Hematopoietic multipotent progenitor cell treated with erythropoietin and hydrocortisone succinate and interleukin-3 and kit ligand, for 17 days (in vitro differentiated cells): ENCODE measurements around the gene PARP12.
"Not testable (repeated sequence)": the region's sequence is repeated elsewhere in the genome, so short reads cannot be mapped to it uniquely, and the experiment has no call there.

Experiments used
- DNase-seq: peaks from one replicate; pipeline ENCODE4 v3.0.0-alpha.2; 2015; ENCODE audit warnings: low spot score

The PARP12 gene, protein sequence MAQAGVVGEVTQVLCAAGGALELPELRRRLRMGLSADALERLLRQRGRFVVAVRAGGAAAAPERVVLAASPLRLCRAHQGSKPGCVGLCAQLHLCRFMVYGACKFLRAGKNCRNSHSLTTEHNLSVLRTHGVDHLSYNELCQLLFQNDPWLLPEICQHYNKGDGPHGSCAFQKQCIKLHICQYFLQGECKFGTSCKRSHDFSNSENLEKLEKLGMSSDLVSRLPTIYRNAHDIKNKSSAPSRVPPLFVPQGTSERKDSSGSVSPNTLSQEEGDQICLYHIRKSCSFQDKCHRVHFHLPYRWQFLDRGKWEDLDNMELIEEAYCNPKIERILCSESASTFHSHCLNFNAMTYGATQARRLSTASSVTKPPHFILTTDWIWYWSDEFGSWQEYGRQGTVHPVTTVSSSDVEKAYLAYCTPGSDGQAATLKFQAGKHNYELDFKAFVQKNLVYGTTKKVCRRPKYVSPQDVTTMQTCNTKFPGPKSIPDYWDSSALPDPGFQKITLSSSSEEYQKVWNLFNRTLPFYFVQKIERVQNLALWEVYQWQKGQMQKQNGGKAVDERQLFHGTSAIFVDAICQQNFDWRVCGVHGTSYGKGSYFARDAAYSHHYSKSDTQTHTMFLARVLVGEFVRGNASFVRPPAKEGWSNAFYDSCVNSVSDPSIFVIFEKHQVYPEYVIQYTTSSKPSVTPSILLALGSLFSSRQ

DNA sequence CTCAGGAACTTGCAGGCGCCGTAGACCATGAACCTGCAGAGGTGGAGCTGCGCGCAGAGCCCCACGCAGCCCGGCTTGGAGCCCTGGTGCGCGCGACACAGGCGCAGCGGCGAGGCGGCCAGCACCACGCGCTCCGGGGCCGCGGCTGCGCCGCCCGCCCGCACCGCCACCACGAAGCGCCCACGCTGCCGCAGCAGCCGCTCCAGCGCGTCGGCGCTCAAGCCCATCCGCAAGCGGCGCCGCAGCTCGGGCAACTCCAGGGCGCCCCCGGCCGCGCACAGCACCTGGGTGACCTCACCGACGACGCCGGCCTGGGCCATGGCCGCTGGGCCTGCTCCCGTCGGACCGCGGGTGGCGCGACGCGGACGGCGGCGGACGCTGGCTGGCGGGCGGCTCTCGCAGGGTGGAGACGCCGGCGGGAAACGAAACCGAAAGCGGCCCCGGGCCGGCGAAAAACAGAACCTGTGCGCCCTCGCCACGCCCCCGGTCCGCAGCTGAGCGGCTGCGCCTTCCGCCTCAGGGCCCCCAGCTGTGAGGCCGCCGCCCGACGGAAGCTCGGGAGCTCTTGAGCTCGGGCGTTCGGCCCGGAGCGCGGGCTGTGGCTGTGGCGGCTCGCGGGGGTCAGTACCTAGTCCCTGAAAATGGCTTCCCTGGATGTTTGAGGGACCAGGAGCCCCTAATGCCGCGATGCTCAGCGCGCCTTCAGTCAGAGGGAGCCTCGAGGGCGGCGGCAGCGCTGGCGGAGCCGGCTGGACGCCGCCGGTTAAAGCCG, at the start of gene PARP12:
Gene PARP12 (minus strand): TSS at position 424 of the 772 bp plus-strand sequence. CDS start 104 bp downstream, at position 320.
- peak; percentile 89 for DNase-seq

DNA sequence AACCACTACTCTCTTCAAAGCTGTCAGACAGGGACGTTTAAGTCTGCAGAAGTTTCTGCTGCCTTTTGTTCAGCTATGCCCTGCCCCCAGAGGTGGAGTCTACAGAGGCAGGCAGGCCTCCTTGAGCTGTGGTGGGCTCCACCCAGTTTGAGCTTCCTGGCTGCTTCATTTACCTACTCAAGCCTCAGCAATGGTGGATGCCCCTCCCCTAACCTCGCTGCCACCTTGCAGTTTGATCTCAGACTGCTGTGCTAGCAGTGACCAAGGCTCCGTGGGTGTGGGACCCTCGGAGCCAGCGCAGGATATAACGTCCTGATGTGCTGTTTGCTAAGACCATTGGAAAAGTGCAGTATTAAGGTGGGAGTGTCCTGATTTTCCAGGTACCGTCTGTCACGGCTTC, 46.0 kb upstream of the PARP12 start:
- not testable (repeated sequence) for DNase-seq

DNA sequence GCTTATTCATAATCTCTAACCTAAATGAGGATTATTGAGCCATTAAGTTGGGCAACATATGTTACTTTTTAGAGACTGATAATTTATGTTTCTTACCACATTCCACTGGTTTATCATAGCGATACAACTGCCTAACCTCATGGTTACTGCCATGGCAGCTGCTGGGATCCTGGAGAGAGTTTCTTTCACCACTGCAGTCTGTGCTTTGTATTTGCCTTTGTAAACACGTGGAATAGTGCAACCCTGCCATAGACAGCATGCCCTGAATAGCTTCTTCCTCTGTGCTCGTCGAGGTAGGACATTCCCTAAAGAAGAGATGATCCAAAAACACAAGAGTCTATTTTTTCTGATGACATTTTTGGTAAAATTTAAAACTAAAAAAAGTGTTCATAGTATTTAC, 33.7 kb upstream of the PARP12 start:
- no peak for DNase-seq

DNA sequence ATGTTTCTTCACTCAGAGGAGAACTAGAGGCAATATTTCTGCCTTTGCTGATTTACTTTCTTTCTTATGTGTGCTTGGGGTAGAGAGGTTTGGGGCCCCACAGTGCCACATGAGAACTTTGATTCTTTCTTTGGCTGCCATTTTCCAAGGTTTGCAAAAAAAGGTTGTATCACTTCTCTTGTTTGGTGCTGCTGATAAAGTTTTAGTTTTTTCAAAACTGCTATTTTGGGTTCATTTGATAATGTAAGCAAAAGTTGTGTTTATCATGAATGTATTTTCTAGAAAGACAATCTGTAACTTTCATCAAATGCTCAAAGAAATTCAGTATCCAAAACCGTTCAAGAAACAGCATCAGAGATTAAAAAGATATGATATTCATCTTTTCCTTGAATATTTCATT, 30.6 kb upstream of the PARP12 start:
- no peak for DNase-seq

DNA sequence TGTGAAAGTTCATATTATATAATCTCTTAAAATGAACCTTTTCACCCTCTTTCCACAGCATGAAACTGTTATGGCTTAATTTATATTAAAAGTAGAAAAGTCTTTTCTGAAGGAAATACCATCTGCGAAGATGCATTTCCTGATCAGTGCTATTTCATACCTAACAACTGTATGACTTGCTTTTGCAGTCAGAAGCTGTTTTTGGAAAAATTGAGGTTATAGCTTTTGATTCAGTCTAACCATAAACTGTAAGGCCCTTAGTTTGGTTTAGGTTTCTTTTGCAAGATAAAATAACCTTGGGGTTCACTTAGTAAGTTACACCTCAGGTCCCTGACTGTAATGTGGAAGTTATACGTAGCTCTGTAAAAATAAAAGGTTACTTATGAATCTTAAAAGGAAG, 22.7 kb upstream of the PARP12 start:
- DNase-seq: no peak

DNA sequence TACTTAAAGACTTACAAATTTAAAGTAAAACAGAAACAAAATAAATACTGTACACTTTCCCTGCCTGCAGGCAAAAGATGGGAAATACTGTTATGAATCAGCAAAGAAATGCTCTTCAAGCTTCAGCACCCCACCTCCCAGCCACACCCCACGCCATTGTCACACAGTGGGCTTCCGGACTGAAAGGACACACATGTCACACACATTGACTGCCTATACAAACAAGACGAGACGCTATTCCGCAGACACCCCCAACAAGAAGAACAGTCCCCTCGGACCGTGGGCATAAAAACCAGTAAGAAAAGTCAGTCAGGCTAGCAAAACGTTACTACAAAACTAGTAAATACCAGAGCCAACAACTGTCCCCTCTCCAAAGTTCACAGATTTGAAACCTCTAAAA, 22.2 kb upstream of the PARP12 start:
- no peak for DNase-seq

DNA sequence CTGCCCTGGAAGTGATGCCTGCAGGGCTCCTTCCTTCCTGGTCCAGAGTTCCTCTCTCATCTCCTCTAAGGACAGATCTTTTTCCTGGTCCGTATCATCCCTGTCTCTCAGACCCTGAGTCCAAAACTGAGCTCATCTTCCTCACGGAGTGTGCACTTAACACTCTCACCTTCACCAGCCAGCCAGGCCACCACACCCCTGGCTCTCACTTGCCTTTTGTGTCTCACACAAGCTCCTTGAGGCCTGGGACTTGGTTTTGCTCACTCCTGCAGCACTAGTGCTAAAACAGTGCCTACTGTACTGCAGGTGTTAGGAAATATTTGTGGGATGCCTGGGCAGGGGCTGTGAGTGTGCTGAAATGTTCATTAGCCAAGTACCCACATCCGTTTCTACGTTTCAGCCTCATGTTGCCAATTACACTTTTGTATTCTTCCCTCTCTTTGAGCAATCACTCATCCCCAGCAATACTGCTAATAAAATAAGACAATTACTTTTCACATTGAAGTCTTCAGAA, 21.4 kb upstream of the PARP12 start:
- no peak for DNase-seq

DNA sequence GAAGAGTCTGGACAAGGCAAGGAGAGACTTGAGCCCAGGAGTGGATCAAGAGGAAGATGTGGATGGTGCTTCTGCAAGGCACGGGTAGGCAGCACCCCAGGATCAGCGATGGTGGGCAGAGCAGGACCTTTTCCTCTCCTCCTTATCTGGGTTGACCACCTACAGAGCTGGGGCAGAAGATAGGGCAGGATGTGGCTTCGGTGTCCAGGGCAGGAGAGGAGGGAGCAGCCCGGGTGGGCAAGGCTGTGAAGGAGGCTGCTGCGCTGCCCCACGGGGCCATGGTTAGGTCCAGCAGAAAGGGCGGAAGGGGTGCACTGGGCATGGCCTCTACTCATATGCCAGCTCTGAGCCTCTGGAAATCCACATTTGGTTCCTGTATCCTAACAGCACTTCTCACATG, 20.0 kb upstream of the PARP12 start:
- DNase-seq: no peak

DNA sequence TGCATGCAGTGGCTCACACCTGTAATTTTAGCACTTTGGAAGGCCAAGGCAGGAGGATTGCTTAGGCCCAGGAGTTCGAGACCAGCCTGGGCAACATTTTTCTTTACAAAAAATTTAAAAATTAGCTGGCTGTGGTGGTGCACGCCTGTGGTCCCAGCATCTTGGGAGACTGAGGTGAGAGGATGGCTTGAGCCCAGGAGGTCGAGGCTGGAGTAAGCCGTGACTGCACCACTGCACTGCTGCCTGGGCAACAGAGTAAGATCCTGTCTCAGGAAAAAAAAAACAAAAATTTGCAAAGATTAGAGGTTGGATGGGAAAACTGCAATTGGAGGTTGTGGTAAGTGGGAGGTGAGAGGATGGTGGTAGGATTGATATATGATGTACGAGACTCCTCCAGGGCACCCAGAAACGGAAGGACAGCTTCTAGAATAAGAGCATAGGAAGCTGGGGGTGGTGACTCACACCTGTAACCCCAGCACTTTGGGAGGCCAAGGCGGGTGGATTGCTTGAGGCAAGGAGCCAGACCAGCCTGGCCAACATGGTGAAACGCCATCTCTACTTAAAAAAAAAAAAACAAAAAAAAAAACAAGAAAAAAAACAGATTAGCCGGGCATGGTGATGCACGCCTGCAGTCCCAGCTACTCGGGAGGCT, 19.1 kb upstream of the PARP12 start:
- DNase-seq: no peak

DNA sequence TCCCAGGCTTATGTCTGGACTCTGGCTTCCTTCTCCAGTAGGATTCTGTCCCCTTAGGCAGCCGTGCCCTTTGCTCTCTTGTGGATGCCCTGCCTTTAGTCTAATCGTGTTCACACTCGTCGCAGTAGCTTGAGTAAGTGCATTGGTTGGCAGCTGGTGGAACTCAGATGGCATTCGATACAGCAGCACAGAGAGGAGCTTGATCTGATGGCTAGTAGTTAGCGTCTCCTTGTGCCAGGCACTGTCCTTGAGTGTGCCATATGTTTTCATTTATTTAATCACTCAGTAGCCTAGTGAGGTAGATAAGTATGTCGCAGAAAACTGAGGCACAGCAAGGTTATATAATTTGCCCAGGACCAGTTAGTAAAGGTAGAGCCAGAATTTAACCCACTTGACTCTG, 18.2 kb upstream of the PARP12 start:
- no peak for DNase-seq

DNA sequence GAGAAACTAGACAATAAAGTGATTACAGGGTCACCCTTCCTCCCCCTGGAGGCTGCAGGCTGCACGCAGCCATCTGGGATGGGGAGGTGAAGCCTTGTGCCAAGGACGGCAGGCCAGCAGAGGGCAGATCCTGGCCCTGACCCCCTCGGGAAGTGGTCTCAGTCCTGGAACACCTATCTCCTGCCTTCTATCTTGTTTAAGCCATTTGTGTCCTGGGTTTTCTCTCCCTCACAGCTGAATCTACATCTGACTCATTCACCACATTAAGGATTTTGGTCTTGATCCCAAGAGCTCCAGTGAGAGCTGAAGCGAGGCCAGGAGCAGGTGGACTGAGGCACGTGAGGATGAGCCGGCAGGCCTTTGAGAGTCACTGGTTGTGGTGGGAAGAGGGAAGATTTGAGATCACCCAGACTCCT, 16.4 kb upstream of the PARP12 start:
- DNase-seq: peak; percentile 47

DNA sequence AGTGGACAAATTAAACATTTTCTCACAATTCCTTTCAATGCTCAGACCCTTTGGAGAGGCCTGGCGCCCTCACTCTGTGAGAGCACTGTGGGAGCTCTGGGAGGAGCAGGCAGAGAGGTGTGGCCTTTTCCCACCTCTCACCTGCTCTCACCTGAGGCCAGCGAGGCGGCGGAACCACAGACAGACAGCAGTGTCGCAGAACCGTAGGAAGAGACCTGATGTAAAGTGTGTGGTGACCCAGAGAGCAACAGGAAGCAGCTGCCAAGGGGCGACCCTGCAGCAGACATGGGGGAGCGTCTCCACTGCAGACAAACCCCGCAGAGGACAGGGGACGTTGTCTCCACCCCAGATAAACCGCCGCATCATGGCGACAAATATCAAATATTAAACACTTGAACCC, 15.6 kb upstream of the PARP12 start:
- DNase-seq: no peak

DNA sequence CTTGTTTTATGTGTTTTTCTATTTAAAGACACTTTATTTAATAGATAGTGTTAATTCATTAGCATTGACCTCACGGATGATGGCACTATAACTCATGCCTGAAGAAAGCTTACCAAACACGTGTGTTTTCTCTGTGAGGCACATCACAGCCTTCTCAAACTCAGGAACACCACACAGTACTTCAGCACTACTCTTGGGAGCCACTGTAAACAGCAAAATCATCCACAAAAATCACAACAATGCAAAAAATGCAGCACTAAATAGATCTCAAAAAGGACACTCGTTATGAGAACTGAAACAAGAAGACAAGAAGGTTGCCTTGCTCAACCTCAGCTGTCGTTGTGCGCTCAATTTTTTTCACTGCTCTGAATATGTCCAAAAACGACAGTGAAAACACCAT, 12.0 kb upstream of the PARP12 start:
- DNase-seq: no peak

DNA sequence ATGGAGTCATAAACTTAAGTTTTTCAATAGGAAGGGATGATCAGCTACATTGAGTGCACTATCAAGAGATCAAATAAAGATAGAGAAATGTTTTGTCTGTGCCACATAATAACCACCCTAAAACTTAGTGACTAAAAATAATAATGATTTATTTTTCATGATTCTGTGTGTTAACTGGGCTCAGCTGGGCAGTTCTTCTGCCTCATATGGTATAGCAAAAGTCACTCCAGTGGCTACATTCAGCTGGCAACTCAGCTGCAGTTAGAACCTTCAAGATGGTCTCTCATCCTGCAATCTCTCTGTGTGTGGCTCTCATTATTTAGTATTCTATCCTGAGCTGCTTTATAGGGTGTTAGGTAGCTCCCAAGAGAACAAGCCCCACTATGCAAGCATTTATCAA, 7.8 kb upstream of the PARP12 start:
- no peak for DNase-seq

DNA sequence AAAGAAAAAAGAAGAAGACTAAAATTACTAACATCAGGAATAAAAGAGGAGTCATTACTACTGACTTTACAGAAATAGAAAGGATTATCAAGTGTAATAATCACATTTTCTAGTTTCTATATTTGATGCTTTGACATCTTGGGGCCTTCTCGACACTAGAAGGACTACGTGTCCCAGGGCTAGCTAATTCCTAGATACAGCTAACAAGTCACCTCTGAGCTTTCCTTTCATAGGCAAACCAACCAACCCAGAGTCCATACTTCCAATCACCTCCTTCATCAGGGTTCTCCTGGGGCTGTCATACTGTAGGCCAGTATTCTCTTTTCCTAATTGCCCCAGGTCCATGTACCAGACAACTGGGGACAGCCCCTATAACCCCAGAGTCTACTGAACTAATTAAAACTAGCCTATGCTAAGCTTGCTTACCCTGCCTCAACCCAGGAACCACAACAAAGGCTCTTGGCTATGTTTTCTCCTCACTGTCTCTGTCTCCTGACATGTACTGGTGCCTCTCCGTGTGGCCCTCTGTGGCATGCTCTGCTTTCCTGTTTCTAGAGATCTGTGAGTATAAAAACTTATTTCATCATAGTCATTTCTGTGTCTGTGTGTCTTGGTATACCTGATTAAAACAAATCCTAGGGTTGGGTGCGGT, 6.7 kb upstream of the PARP12 start:
- no peak for DNase-seq

DNA sequence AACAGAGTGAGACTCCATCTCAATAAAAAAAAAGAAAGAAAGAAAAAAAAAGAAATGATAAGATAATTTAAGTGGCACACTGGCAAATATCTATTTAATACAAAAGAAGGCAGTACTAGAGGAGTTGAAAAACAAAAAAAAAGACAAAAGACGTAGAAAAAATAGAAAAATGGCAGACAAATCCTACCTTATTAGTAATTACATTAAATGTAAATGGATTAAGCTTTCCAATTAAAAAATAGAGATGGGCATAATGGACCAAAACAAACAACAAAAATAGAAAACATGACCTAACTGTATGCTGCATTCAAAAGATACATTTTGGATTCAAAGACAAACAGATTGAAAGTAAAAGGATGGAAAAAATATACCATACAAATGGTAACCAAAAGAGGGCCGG, 5.3 kb upstream of the PARP12 start:
- DNase-seq: no peak

DNA sequence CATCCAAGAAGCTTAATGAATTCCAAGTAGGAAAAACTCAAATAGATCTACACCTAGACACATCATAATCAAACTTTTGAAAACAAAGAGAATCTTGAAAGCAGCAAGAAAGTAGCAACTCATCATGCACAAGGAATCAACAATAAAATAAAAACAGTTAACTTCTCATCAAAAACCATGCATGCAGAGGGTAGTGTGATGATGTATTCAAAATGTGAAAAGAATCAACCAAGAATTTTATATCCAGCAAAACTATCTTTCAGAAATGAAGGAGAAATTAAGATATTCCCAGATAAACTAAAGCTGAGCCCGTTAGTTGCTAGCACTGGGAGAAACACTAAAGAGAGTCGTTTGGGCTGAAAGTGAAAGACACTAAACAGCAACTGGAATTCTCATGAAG, 4.3 kb upstream of the PARP12 start:
- no peak for DNase-seq

DNA sequence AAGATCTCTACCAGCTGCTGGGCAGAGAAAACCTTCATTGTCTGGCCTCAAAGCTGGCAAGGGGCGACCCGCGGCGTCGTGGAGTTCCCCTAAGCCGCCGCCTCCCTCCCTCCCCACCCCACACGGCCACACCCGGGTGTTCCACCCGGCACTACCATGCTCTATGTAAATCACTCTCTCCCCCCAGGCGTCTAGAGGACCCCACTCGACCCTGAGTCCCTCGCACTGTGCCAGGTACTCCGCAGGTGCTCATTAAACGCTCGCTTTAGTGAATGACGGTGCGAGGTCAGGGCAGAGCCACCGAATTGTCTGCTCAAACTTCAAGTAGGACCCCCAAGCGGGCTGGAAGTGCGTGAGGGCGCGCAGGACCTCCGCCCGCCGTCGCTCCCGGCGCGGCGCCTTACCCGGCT, 628 bp downstream of the PARP12 start:
- peak; percentile 48 for DNase-seq

DNA sequence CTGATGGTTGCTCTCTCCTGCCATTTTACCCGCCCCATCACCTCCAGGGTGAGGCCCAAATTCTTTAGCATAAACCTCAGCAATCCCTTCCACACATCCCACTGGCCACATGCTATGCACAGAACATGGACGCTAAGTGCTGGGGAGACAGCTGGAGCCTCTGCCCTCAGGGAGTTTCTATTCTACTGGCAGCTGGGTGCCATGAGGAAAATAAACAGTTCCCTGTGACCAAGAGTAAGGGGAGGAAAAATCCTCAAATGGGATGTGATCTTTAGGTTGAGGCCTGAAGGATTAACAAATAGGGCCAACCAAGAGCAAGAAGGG, 1.2 kb downstream of the PARP12 start:
- DNase-seq: peak; percentile 26

DNA sequence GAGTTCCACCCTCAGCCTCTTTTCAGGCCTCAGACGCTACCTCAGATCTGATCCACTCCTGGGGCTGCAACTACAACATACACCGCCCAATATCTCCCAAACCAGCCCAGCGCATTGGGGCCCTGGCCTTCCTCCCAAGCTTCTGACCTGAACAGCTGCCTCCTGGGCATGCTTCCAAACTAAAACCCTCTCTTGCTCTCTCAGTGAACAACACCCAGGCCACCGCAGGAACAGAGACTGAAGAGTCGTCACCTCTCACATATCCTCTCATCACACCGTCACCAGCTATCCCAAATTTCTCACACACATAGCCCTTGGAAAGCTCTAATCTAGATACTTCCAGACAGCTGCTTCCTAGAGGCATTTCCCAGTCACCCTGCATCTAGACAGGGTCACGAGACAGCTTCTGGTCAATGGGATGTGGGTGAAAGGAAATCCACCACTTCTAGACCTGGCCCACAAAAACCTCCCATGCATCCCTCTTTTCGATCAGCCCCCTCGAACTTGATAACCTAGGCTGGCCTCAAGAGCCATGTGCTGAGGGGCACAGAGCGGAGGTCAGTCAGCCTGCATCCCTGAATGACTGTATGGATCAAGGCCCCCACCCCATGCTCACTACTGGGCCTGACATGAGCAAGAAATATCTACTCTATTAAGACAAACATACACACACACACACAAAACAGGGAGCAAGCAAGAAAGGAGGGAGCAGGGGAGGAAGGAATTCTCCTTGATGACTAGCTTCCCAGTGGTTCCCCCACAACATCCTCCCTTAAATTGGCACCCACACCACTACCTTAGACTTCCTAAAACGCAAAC, 1.8 kb downstream of the PARP12 start:
- peak; percentile 79 for DNase-seq

DNA sequence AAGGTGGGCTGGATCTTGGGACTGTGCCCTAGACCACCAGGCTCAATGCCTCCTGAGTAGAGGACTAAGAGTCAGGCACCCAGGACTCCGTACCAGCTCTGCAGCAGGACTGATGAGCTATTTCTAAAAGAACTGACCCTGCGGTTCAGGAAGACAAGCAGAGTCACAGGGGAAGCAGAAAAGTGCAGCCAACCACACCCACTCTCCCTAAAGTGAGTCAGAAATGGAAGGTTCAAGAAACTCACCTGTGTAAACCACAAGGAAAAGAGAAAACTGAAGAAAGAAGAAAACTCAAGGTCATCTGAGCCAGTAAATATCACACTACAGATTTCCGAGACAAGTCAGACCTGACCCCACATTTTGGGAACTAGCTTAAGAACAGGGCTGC, 2.5 kb downstream of the PARP12 start:
- DNase-seq: peak; percentile 50
